Ovary (tissue), 9 donors: ENCODE measurements around the gene PARD6B. TPM values are rescaled to one million over a fixed set of nuclear protein-coding genes. Genes with fewer than 3 reads are reported as not detected.

ENCODE experiments used
- DNase-seq, 5 donors: peaks; one replicate each; pipeline ENCODE4 v3.0.0-alpha.2; 2019 to 2020
- H3K27ac ChIP-seq, 2 donors: fragments of 200-600 bp; one replicate each; pipeline versions ENCODE4 v1.5.1 to v1.8.0; 2019 to 2022
- H3K27me3 ChIP-seq: fragments of 200-600 bp; one replicate; pipeline ENCODE4 v1.8.0; 2022
- H3K36me3 ChIP-seq: fragments of 200-600 bp; sonication (generic); one replicate; pipeline ENCODE4 v1.5.1; 2019
- H3K4me1 ChIP-seq: one replicate; pipeline ENCODE4 v1.8.1; 2013; ENCODE audit warnings: mild to moderate bottlenecking, moderate library complexity; ENCODE audit not compliant: insufficient read depth
- H3K4me3 ChIP-seq: fragments of 200-600 bp; sonication (generic); one replicate; pipeline ENCODE4 v1.5.1; 2017
- H3K9me3 ChIP-seq, 2 donors: fragments of 200-600 bp in 1 of 2; sonication (generic) in 1 of 2; one replicate each; pipeline versions ENCODE4 v1.5.1 to v1.8.1; 2013 to 2019; ENCODE audit warnings: mild to moderate bottlenecking in 1 of 2, moderate library complexity in 1 of 2
- EP300 ChIP-seq: sonication (generic); formaldehyde crosslinking; IDR thresholded peaks from one replicate; pipeline ENCODE4 v1.6.1; 2017; ENCODE audit warnings: antibody characterized with exemption
- POLR2A ChIP-seq: fragments of 450-650 bp; IDR thresholded peaks from one replicate; pipeline ENCODE4 v1.6.1; 2017; ENCODE audit warnings: antibody characterized with exemption, mild to moderate bottlenecking, moderate library complexity
- WGBS, 3 donors: extraction: QIAGEN DNeasy Blood & Tissue Kit in 1 of 3; methylation state at CpG; one replicate each; pipeline versions ENCODE4 v1.1.5 to v1.1.7; 2013 to 2017; 5-methylcytosine and 5-hydroxymethylcytosine counted together
- intact Hi-C, 4 donors: fragments of 100-400 bp; cut with DNase I; formaldehyde crosslinking; loops; one replicate each; pipeline versions ENCODE4 v1.11.0 to v1.15.1; 2022 to 2023
- polyA plus RNA-seq, 2 donors: library from polyadenylated mRNA; stranded (reverse); fragments of 200-250 nt in 1 of 2; fragments of 350-450 nt in 1 of 2; fragmentation: Illumina TruSeq in 1 of 2; extraction: RNeasy Lipid Tissue Mini Kit (QIAGEN cat#74804) in 1 of 2; gene quantifications; one replicate each; pipeline ENCODE4 v1.2.3, GENCODE V29; 2013 to 2014
- total RNA-seq, 7 donors: library from RNA; depleted of rRNA in 2 of 7; stranded (reverse); fragments of >200 nt in 2 of 7; fragmentation: NEBNext Ultra II Directional in 3 of 7; extraction: Animal tissue kit (Norgen Biotek cat#: 25700) in 3 of 7; gene quantifications; one replicate each; pipeline versions ENCODE4 v1.1.0 to v1.2.4, GENCODE V29; 2016 to 2023
- TF ChIP-seq, protein P1 (sequence below), 3 donors: fragments of 450-650 bp in 2 of 3; fragments of 200-600 bp in 1 of 3; IDR thresholded peaks; one replicate each; pipeline versions ENCODE4 v1.5.1 to v1.8.0; 2016 to 2022; ENCODE audit warnings: antibody characterized with exemption in 3 of 3, mild to moderate bottlenecking in 1 of 3
- donor health status: DM: no; HTN: no; CAD: no; lungs with moderate emphysema.
- donor health status: DM: no; HTN: no; CAD: no.
- donor health status: Bipolar disorder and iron deficiency.
- donor health status: DM: yes; HTN: yes; CAD: no.
- donor health status: DM: no; HTN: no; CAD: no.
- donor health status: DM: yes; HTN: yes; CAD: no.

The PARD6B gene
- total and polyA plus RNA-seq, 9 donors: 0.91 to 14.4 (median 6.0) TPM

DNA sequence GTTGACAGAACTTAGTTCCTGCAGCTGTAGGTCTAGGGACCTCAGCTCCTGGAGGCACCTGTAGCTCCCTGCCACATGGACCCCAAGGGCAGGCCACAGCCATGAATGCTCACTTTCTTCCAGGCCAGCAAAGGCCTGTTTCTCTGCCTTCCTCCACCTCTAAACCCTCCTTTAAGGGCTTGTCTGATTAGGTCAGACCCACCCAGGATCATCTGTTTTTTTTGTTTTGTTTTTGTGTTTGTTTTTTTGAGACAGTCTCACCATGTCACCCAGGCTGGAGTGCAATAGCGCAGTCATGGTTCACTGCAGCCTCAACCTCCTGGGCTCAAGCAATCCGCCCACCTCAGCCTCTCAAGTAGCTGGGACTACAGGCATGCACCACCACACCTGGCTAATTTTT is 52.0 kb downstream of the PARD6B start:
- TF ChIP-seq EP300 (no peak), POLR2A (no peak)
- TF ChIP-seq, protein P1, sequence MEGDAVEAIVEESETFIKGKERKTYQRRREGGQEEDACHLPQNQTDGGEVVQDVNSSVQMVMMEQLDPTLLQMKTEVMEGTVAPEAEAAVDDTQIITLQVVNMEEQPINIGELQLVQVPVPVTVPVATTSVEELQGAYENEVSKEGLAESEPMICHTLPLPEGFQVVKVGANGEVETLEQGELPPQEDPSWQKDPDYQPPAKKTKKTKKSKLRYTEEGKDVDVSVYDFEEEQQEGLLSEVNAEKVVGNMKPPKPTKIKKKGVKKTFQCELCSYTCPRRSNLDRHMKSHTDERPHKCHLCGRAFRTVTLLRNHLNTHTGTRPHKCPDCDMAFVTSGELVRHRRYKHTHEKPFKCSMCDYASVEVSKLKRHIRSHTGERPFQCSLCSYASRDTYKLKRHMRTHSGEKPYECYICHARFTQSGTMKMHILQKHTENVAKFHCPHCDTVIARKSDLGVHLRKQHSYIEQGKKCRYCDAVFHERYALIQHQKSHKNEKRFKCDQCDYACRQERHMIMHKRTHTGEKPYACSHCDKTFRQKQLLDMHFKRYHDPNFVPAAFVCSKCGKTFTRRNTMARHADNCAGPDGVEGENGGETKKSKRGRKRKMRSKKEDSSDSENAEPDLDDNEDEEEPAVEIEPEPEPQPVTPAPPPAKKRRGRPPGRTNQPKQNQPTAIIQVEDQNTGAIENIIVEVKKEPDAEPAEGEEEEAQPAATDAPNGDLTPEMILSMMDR (IDR thresholded peaks at IDR 0.05): no peak
- H3K4me1 ChIP-seq: no peaks in the 10 kb centered on the region
- no peak overlapping the region for H3K27ac ChIP-seq
- no peaks in the 10 kb centered on the region for H3K36me3 ChIP-seq
- H3K9me3 ChIP-seq: no peaks in the 10 kb centered on the region
- H3K4me3 ChIP-seq: no peak overlapping the region
- no peak for DNase-seq
- intact Hi-C loops: no loop called here
- WGBS, 3 donors: 92 to 100% (median 96%) methylated on average over 2 of the region's 2 CpGs
- no peaks in the 10 kb centered on the region for H3K27me3 ChIP-seq

DNA sequence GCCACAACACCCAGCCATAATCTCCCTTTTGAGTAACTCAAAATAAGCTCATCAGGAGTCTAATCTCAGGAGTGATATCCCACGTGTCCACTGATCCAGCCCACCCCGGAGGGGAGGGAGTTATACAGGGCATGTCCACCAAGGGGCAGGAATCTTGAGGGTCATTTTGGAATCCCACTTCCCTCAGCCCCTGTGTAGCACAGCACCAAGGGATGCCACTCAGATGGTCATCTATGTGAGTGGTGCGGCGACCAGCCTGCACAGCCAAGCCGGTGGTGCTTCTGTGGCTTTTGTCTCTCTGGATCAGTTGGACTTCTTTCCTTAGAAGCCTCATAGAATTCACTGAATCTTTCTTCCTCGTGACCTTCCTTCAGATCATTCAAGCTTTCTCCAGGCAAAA is 52.5 kb downstream of the PARD6B start:
- Histone ChIP-seq H3K9me3 (no peaks in the 10 kb centered on the region), H3K36me3 (no peaks in the 10 kb centered on the region), H3K4me1 (peaks cover under 1% of the 10 kb centered on the region), H3K4me3 (no peak overlapping the region), H3K27me3 (no peaks in the 10 kb centered on the region), H3K27ac (no peak overlapping the region)
- no peak for DNase-seq
- intact Hi-C loops: no loop called here
- 69 to 92% (median 85%) methylated on average over 6 of the region's 6 CpGs for whole genome bisulfite sequencing, 3 donors
- TF ChIP-seq, protein P1 (IDR thresholded peaks at IDR 0.05): no peak
- no peak for TF ChIP-seq EP300
- TF ChIP-seq POLR2A: no peak

DNA sequence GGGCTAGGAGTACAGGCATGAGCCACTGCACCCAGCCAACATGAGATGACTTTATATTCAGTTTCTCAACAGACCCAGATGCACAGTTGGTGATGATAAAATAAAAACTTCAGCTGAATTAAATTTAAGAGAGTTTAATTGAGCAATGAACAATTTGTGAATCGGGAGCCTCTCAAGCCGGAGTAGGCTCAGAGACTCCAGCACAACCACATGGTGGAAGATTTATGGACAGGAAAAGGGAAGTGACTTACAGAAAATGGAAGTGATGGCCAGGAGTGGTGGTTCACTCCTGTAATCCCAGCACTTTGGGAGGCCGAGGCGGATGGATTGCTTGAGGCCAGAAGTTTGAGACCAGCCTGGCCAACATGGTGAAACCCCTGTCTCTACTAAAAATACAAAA is 53.1 kb downstream of the PARD6B start:
- intact Hi-C loops: no loop called here
- Histone ChIP-seq H3K27ac (no peak overlapping the region), H3K4me1 (peaks cover 1% of the 10 kb centered on the region), H3K9me3 (no peaks in the 10 kb centered on the region), H3K36me3 (no peaks in the 10 kb centered on the region), H3K27me3 (no peaks in the 10 kb centered on the region), H3K4me3 (no peak overlapping the region)
- TF ChIP-seq, protein P1 (IDR thresholded peaks at IDR 0.05): no peak
- TF ChIP-seq POLR2A: no peak
- TF ChIP-seq EP300: no peak
- 87 to 89% (median 87%) methylated on average over 4 of the region's 4 CpGs for WGBS, 3 donors
- DNase-seq: no peak

DNA sequence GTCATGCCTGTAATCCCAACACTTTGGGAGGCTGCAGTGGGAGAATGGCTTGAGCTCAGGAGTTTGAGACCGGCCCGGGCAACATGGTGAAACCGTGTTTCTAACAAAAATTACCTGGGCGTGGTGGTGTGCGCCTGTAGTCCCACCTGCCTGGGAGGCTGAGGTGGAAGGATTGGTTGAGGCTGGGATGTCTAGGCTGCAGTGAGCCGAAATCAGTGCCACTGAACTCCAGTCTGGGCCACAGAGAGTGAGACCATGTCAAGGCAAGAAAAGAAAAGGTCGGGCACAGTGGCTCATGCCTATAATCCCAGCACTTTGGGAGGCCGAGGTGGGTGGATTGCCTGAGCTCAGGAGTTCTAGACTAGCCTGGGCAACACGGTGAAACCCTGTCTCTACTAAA is 55.3 kb downstream of the PARD6B start:
- TF ChIP-seq POLR2A: no peak
- Histone ChIP-seq H3K4me1 (peaks cover 4% of the 10 kb centered on the region), H3K9me3 (no peaks in the 10 kb centered on the region), H3K27me3 (no peaks in the 10 kb centered on the region), H3K27ac (no peak overlapping the region), H3K4me3 (no peak overlapping the region), H3K36me3 (no peaks in the 10 kb centered on the region)
- intact Hi-C loops: no loop called here
- WGBS, 3 donors: 89 to 95% (median 95%) methylated on average over 9 of the region's 9 CpGs
- no peak for DNase-seq

DNA sequence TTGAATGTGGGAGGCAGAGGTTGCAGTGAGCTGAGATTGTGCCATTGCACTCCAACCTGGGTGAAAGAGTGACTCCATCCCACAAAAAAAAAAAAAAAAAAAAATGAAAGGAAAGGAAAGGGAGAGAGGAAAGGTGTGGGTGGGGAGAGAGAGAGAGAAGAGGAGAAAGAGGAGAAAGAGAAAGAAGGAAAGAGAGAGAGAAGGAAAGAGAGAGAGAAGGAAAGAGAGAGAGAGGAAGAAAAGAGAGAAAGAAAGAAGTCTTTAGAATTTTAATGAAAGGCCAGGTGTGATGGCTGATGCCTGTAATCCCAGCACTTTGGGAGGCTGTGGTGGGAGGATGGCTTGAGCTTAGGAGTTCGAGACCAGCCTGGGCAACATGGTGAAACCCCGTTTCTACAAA is 55.8 kb downstream of the PARD6B start:
- H3K27me3 ChIP-seq: no peaks in the 10 kb centered on the region
- TF ChIP-seq, protein P1 (IDR thresholded peaks at IDR 0.05): no peak
- TF ChIP-seq EP300: no peak
- no peak for TF ChIP-seq POLR2A
- DNase-seq: no peak
- no peak overlapping the region for H3K4me3 ChIP-seq
- no peaks in the 10 kb centered on the region for H3K36me3 ChIP-seq
- H3K27ac ChIP-seq: no peak overlapping the region
- intact Hi-C loops: no loop called here
- no peaks in the 10 kb centered on the region for H3K9me3 ChIP-seq
- H3K4me1 ChIP-seq: peaks cover 4% of the 10 kb centered on the region
- WGBS, 3 donors: 90 to 98% (median 97%) methylated on average over 2 of the region's 2 CpGs
